HEK293 (cell line): ENCODE data around the gene SCUBE1.

Source experiments
- CTCF ChIA-PET: fragments of 350-600 bp; formaldehyde crosslinking; extraction: SDS; loops from one replicate; lab custom pipeline; 2021; ENCODE audit warnings: antibody characterized with exemption; lab: Yijun Ruan, JAX
- POLR2A ChIA-PET: fragments of 300-600 bp; formaldehyde crosslinking; extraction: SDS; loops from one replicate; lab custom pipeline; 2020; ENCODE audit warnings: antibody characterized with exemption, inconsistent platforms; lab: Yijun Ruan, JAX
- H3K27ac ChIP-seq: fragments of 200-500 bp; sonication (Bioruptor generic); 2 replicates; pipeline ENCODE4 v1.5.1; 2014; ENCODE audit warnings: low read depth, low read length, control low read depth, inconsistent platforms; ENCODE audit errors: extremely low read depth
- H3K36me3 ChIP-seq, 2 experiments: fragments of 200-500 bp in 1 of 2; sonication (Bioruptor generic) in 1 of 2; 1 replicate in 1 of 2; 2 replicates in 1 of 2; pipeline ENCODE4 v1.5.1; 2014 to 2017; ENCODE audit warnings: inconsistent platforms in 2 of 2, low read length in 2 of 2; ENCODE audit not compliant: control insufficient read depth in 2 of 2, insufficient read depth in 1 of 2
- H3K4me1 ChIP-seq: fragments of 200-500 bp; sonication (Bioruptor generic); 2 replicates; pipeline ENCODE4 v1.5.1; 2014; ENCODE audit warnings: mild to moderate bottlenecking, low read length, inconsistent platforms; ENCODE audit not compliant: control insufficient read depth, insufficient read depth
- H3K4me3 ChIP-seq: 2 replicates; pipeline ENCODE4 v1.5.1; 2011; ENCODE audit warnings: low read depth, mild to moderate bottlenecking, control low read depth, low read length, moderate library complexity
- H3K9me3 ChIP-seq: fragments of 200-500 bp; sonication (Bioruptor generic); 2 replicates; pipeline ENCODE4 v1.5.1; 2014; ENCODE audit warnings: low read depth, low read length, inconsistent platforms; ENCODE audit not compliant: control insufficient read depth, insufficient read depth
- BCL11B ChIP-seq: fragments of 450-650 bp; formaldehyde crosslinking; IDR thresholded peaks from 2 replicates; pipeline ENCODE4 v1.5.1; 2016; ENCODE audit warnings: low read depth, missing biosample characterization, missing genetic modification characterization
- HOXA7 ChIP-seq: sonication (generic); formaldehyde crosslinking; IDR thresholded peaks from 2 replicates; pipeline ENCODE4 v1.8.1; 2022; ENCODE audit warnings: missing genetic modification reagents, borderline replicate concordance
- KLF7 ChIP-seq: fragments of 450-650 bp; formaldehyde crosslinking; IDR thresholded peaks from 2 replicates; pipeline ENCODE4 v1.5.1; 2016; ENCODE audit warnings: missing biosample characterization, missing genetic modification characterization, borderline replicate concordance
- ZFP3 ChIP-seq: fragments of 450-650 bp; formaldehyde crosslinking; IDR thresholded peaks from 2 replicates; pipeline ENCODE4 v1.5.1; 2016; ENCODE audit warnings: low read depth, missing biosample characterization, missing genetic modification characterization
- ZNF248 ChIP-seq: fragments of 450-650 bp; formaldehyde crosslinking; IDR thresholded peaks from 2 replicates; pipeline ENCODE4 v1.5.1; 2017; ENCODE audit warnings: missing biosample characterization, missing genetic modification characterization
- ZNF302 ChIP-seq: fragments of 450-650 bp; formaldehyde crosslinking; IDR thresholded peaks from 2 replicates; pipeline ENCODE4 v1.5.1; 2016; ENCODE audit warnings: missing biosample characterization, missing genetic modification characterization, low read depth
- ZNF311 ChIP-seq: fragments of 450-650 bp; formaldehyde crosslinking; IDR thresholded peaks from 2 replicates; pipeline ENCODE4 v1.5.1; 2017; ENCODE audit warnings: missing biosample characterization, missing genetic modification characterization, borderline replicate concordance
- ZNF341 ChIP-seq: fragments of 450-650 bp; formaldehyde crosslinking; IDR thresholded peaks from 2 replicates; pipeline ENCODE4; 2016; ENCODE audit warnings: low read depth, missing biosample characterization, missing genetic modification characterization
- ZNF624 ChIP-seq: fragments of 450-650 bp; formaldehyde crosslinking; IDR thresholded peaks from 2 replicates; pipeline ENCODE4 v1.5.1; 2017; ENCODE audit warnings: missing biosample characterization, missing genetic modification characterization
- ZNF660 ChIP-seq: fragments of 450-650 bp; IDR thresholded peaks from 2 replicates; pipeline ENCODE4 v1.5.1; 2018; ENCODE audit warnings: missing biosample characterization, mild to moderate bottlenecking, missing genetic modification characterization
- TF ChIP-seq, protein P1 (sequence below): fragments of 450-650 bp; formaldehyde crosslinking; IDR thresholded peaks from 2 replicates; pipeline ENCODE4 v1.5.1; 2016; ENCODE audit warnings: missing biosample characterization, missing genetic modification characterization
- TF ChIP-seq, protein P2 (sequence below): fragments of 450-650 bp; formaldehyde crosslinking; IDR thresholded peaks from 2 replicates; pipeline ENCODE4 v1.5.1; 2017; ENCODE audit warnings: missing biosample characterization, missing genetic modification characterization
- TF ChIP-seq, protein P3 (sequence below): fragments of 450-650 bp; formaldehyde crosslinking; IDR thresholded peaks from 2 replicates; pipeline ENCODE4 v1.5.1; 2016; ENCODE audit warnings: missing biosample characterization, missing genetic modification characterization, borderline replicate concordance
- TF ChIP-seq, protein P4 (sequence below): fragments of 450-650 bp; formaldehyde crosslinking; IDR thresholded peaks from 2 replicates; pipeline ENCODE4 v1.5.1; 2016; ENCODE audit warnings: missing biosample characterization, missing genetic modification characterization
- TF ChIP-seq, protein P5 (sequence below): fragments of 450-650 bp; formaldehyde crosslinking; IDR thresholded peaks from 2 replicates; pipeline ENCODE4 v1.5.1; 2016; ENCODE audit warnings: missing biosample characterization, missing genetic modification characterization

The SCUBE1 gene

DNA sequence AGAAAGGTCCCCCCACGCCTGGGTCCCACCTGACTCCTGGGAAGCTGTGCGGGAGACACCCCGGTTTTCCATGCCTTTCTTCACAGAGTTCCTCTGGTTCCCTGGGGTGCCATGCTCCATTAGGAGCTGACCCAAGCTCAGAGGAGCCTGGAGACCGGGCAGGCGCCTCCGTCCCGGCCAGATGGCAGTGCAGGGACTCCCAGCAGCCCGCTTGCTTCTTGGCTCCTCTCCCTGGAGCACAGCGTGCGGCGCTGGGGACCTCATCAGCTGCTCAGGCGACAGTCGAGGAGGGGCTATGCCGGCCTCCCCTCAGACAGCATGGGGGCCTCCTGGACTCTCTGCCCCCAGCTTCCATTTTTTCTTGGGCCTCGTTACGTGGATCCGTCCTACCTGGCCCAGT is 143.1 kb downstream of the SCUBE1 start (continued):
- TF ChIP-seq, protein P1, sequence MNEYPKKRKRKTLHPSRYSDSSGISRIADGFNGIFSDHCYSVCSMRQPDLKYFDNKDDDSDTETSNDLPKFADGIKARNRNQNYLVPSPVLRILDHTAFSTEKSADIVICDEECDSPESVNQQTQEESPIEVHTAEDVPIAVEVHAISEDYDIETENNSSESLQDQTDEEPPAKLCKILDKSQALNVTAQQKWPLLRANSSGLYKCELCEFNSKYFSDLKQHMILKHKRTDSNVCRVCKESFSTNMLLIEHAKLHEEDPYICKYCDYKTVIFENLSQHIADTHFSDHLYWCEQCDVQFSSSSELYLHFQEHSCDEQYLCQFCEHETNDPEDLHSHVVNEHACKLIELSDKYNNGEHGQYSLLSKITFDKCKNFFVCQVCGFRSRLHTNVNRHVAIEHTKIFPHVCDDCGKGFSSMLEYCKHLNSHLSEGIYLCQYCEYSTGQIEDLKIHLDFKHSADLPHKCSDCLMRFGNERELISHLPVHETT = no peak
- TF ChIP-seq, protein P2, sequence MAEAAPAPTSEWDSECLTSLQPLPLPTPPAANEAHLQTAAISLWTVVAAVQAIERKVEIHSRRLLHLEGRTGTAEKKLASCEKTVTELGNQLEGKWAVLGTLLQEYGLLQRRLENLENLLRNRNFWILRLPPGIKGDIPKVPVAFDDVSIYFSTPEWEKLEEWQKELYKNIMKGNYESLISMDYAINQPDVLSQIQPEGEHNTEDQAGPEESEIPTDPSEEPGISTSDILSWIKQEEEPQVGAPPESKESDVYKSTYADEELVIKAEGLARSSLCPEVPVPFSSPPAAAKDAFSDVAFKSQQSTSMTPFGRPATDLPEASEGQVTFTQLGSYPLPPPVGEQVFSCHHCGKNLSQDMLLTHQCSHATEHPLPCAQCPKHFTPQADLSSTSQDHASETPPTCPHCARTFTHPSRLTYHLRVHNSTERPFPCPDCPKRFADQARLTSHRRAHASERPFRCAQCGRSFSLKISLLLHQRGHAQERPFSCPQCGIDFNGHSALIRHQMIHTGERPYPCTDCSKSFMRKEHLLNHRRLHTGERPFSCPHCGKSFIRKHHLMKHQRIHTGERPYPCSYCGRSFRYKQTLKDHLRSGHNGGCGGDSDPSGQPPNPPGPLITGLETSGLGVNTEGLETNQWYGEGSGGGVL (tag by site-specific recombination) = no peak

DNA sequence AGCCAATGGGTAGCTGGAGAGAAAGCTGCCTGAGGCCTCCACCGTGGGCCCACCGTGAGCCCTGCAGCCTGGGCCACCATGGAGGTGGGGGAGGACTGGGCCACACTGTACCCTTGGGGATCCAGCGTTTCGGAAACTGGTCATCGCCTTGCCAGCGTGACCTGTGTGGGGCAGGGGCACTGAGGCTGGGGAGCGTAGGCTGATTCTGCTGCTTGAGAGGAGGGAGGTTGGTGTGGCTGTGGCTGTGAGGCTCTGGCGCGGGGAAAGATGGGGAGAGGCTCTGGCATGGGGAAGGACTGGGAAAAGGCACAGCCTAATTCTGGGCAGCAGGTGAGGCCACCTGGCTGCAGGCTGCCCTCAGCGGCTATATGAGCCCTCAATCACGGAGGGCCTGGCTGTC is 143.6 kb downstream of the SCUBE1 start:
- ChIA-PET CTCF (no interaction called here), POLR2A (interaction anchor here (3.9 kb wide), 1 partner anchor 12 kb away, joined by 20 read pairs; no protein-coding TSS in a partner anchor)
- Histone ChIP-seq H3K4me3 (no peak overlapping the region), H3K27ac (no peak overlapping the region), H3K36me3 (no peaks in the 10 kb centered on the region), H3K9me3 (no peaks in the 10 kb centered on the region), H3K4me1 (no peaks in the 10 kb centered on the region)
- TF ChIP-seq, protein P3, sequence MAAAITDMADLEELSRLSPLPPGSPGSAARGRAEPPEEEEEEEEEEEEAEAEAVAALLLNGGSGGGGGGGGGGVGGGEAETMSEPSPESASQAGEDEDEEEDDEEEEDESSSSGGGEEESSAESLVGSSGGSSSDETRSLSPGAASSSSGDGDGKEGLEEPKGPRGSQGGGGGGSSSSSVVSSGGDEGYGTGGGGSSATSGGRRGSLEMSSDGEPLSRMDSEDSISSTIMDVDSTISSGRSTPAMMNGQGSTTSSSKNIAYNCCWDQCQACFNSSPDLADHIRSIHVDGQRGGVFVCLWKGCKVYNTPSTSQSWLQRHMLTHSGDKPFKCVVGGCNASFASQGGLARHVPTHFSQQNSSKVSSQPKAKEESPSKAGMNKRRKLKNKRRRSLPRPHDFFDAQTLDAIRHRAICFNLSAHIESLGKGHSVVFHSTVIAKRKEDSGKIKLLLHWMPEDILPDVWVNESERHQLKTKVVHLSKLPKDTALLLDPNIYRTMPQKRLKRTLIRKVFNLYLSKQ (tag by site-specific recombination) = no peak
- TF ChIP-seq, protein P4, sequence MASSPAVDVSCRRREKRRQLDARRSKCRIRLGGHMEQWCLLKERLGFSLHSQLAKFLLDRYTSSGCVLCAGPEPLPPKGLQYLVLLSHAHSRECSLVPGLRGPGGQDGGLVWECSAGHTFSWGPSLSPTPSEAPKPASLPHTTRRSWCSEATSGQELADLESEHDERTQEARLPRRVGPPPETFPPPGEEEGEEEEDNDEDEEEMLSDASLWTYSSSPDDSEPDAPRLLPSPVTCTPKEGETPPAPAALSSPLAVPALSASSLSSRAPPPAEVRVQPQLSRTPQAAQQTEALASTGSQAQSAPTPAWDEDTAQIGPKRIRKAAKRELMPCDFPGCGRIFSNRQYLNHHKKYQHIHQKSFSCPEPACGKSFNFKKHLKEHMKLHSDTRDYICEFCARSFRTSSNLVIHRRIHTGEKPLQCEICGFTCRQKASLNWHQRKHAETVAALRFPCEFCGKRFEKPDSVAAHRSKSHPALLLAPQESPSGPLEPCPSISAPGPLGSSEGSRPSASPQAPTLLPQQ (tag by site-specific recombination) = 0 out of 2 replicates have a peak, but pooled peaks have one; percentile 26
- no peak for TF ChIP-seq ZNF248 (tag by site-specific recombination)

DNA sequence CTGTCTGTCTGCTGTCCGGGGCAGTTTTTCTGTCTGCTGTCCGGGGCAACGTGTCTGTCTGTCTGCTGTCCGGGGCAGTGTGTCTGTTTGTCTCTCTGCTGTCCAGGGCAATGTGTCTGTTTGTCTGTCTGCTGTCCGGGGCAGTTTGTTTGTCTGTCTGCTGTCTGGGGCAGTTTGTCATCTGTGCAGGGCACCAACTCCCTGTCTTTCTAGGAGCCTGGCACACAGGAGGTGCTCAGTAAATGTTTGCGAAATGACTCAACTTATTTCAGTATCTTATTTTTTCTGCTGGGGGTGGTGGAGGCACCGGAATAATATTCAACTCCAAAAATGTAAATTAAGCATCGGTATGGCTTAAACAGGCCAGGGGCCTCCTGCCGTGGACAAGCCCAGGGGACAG is 144.2 kb downstream of the SCUBE1 start:
- CTCF ChIA-PET = no interaction called here
- Histone ChIP-seq H3K36me3 (no peaks in the 10 kb centered on the region), H3K27ac (no peak overlapping the region), H3K4me3 (no peak overlapping the region), H3K9me3 (no peaks in the 10 kb centered on the region), H3K4me1 (no peaks in the 10 kb centered on the region)
- TF ChIP-seq ZNF624 (tag by site-specific recombination) (no peak), ZNF302 (tag by site-specific recombination) (no peak), BCL11B (tag by site-specific recombination) (no peak), ZNF660 (tag by site-specific recombination) (no peak), ZNF341 (tag by site-specific recombination) (no peak), KLF7 (tag by site-specific recombination) (no peak), HOXA7 (CRISPR knock-in tag) (no peak), ZFP3 (tag by site-specific recombination) (no peak), ZNF311 (tag by site-specific recombination) (no peak)
- TF ChIP-seq, protein P5, sequence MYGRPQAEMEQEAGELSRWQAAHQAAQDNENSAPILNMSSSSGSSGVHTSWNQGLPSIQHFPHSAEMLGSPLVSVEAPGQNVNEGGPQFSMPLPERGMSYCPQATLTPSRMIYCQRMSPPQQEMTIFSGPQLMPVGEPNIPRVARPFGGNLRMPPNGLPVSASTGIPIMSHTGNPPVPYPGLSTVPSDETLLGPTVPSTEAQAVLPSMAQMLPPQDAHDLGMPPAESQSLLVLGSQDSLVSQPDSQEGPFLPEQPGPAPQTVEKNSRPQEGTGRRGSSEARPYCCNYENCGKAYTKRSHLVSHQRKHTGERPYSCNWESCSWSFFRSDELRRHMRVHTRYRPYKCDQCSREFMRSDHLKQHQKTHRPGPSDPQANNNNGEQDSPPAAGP (tag by site-specific recombination) = no peak
- POLR2A ChIA-PET = no interaction called here
